Measurements from ENCODE around the gene ATP6V0A4. TPM values are rescaled to one million over a fixed set of nuclear protein-coding genes. Genes with fewer than 3 reads are reported as not detected.

The ATP6V0A4 gene
- not detected for total RNA-seq
- not detected for total RNA-seq (2013)

DNA sequence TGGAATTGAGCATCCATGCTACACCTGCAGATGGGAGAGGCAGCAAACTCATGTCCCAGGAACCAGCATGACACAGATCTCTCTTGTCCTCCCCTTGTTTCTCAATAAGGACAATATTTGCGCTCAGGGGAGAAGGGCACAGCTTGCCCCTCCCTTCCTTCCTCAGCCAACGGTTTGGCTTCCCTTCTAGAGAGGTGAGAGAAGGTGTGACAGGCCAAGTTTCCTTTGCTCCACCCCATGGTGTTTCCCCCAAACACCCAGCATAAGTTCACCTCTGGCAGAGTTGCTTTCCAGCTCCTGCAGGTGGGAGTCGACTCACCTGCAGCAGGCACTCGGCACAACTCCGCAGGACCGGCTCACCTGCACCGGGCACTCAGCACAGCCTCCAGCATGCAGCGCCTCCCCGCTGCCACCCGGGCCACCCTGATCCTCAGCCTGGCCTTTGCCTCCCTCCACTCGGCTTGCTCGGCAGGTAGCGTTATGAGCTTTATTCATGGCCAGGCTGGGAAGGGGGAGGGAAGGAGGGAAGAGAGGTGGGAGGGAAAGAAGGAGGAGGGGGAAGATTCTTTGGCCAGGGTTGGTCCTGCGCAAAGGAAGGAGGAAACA, at the start of gene ATP6V0A4, which contains the start of gene TMEM213:
Gene ATP6V0A4, minus strand, starts transcription at position 482 of the 606 bp plus-strand sequence. CDS start 26,949 bp downstream, outside the sequence.
Gene TMEM213, plus strand, starts transcription at position 280 of the 606 bp plus-strand sequence. Its CDS starts 111 bp downstream, at position 391.
- Mint-ChIP-seq H3K36me3 (no peaks in the 10 kb centered on the region), H3K27me3 (ENCODE audit: low read depth in 2 of 2) (peaks cover 2 to 5% of the 10 kb centered on the region in 2 donors), H3K27ac (no peak within 1 kb of the TSS), H3K4me1 (peaks cover 5% of the 10 kb centered on the region in 2 donors), H3K4me3 (peak within 1 kb of the TSS; percentile 13), H3K9me3 (no peaks in the 10 kb centered on the region)
- peaks cover 14% of the 10 kb centered on the region for H3K4me1 ChIP-seq (ENCODE audit: control insufficient read depth, insufficient read depth, low read length)
- intact Hi-C loops (cut with micrococcal nuclease) = no loop called here
- no peak within 1 kb of the TSS for H3K4me3 ChIP-seq (ENCODE audit: low read length)
- ATAC-seq (peak in 2 of 3 donors; percentile 29 to 42), DNase-seq (peak in 1 of 2 donors; percentile 30)
- WGBS (ENCODE audit: insufficient coverage) = 67% methylated on average over 12 of the region's 14 CpGs
- TF ChIP-seq, protein P1, sequence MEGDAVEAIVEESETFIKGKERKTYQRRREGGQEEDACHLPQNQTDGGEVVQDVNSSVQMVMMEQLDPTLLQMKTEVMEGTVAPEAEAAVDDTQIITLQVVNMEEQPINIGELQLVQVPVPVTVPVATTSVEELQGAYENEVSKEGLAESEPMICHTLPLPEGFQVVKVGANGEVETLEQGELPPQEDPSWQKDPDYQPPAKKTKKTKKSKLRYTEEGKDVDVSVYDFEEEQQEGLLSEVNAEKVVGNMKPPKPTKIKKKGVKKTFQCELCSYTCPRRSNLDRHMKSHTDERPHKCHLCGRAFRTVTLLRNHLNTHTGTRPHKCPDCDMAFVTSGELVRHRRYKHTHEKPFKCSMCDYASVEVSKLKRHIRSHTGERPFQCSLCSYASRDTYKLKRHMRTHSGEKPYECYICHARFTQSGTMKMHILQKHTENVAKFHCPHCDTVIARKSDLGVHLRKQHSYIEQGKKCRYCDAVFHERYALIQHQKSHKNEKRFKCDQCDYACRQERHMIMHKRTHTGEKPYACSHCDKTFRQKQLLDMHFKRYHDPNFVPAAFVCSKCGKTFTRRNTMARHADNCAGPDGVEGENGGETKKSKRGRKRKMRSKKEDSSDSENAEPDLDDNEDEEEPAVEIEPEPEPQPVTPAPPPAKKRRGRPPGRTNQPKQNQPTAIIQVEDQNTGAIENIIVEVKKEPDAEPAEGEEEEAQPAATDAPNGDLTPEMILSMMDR (IDR thresholded peaks at IDR 0.05) = no peak
- H3K27me3 ChIP-seq (ENCODE audit: control insufficient read depth, insufficient read depth, low read length) = no peaks in the 10 kb centered on the region
- no peaks in the 10 kb centered on the region for H3K9me3 ChIP-seq (ENCODE audit: control insufficient read depth, insufficient read depth, low read length)
- no peak within 1 kb of the TSS for H3K27ac ChIP-seq (ENCODE audit: low read length)
- H3K36me3 ChIP-seq (ENCODE audit: control insufficient read depth, insufficient read depth, low read length) = no peaks in the 10 kb centered on the region

DNA sequence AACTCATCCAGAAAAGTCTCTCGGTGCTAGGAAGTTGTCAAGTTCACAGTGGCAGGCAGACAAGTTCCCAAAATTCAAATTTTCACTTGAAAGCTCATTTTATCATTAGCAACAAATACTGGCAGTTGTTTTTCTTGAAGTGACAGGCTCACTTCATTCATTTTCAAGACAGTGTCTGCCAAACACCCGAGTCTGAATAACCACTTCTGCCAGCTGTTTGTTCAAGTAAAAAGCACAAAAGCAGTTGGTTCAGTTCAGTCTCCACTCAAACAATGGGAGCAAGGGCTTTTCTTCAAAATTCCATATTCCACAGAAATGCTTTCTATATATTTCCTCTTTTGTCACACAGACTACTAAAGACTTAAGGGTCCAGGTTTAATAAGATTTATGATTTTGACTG, 47.7 kb upstream of the ATP6V0A4 start:
- ATAC-seq = no peak

DNA sequence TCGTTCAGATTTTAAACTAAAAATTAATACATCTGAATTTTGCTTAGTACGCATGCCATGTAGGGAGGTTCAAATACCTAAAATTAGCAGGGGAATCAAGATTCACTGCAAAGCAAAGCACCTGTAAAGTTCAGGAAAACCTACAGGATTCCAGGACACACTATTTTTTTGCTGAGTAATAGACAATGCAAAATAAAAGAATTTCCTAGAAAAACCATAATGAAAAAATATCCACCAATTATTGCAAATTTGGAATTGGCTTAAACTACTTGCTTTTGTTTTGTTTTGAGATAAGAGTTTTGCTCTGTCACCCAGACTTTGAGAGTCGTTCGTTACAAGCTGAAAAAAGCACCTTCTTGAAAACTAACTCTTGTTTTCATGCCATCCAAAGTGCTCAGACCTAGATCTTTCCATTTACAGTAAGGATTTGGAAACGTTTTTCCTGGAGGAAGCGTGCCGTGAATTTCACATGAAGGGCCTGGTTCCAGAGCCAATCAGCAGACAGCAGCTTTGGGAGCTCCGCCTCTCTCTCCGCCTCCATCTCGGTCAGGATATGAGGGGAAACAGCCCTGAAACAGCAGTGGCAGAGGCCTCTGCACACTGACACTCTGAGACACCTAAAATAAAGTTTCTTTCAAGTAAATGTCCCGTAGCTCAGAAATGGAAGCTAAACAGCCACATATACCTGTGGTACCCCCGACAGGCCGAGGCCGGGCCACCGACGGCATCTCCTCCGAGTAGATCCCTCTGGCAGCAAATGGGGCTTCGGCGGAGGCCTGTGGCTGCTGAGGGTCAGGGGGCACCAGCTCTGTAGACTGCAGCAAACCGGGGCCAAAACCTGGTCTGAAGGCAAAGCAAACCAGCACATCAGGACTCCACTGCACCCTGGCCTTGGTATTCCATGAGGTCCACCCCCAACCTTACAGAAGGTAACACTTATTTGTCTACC, 45.9 kb upstream of the ATP6V0A4 start:
- intact Hi-C loops (cut with micrococcal nuclease) = no loop called here
- Histone ChIP-seq H3K9me3 (ENCODE audit: control insufficient read depth, insufficient read depth, low read length) (no peaks in the 10 kb centered on the region), H3K27ac (ENCODE audit: low read length) (no peak overlapping the region), H3K4me1 (ENCODE audit: control insufficient read depth, insufficient read depth, low read length) (no peaks in the 10 kb centered on the region), H3K4me3 (ENCODE audit: low read length) (no peak overlapping the region), H3K36me3 (ENCODE audit: control insufficient read depth, insufficient read depth, low read length) (no peaks in the 10 kb centered on the region), H3K27me3 (ENCODE audit: control insufficient read depth, insufficient read depth, low read length) (no peaks in the 10 kb centered on the region)
- WGBS (ENCODE audit: insufficient coverage) = 90% methylated on average over 18 of the region's 20 CpGs
- Mint-ChIP-seq H3K4me1 (no peaks in the 10 kb centered on the region), H3K9me3 (no peaks in the 10 kb centered on the region), H3K4me3 (no peak overlapping the region), H3K36me3 (no peaks in the 10 kb centered on the region), H3K27ac (no peak overlapping the region), H3K27me3 (ENCODE audit: low read depth in 2 of 2) (peaks cover 11 to 17% of the 10 kb centered on the region in 2 donors)
- peak in 1 of 3 donors; percentile 21 for ATAC-seq
- no peak for DNase-seq
- TF ChIP-seq, protein P1 (IDR thresholded peaks at IDR 0.05) = no peak

More for the DNA sequence above, 47.7 kb upstream of the ATP6V0A4 start:
- Mint-ChIP-seq H3K36me3 (no peaks in the 10 kb centered on the region), H3K27ac (no peak overlapping the region), H3K4me1 (no peaks in the 10 kb centered on the region), H3K27me3 (ENCODE audit: low read depth in 2 of 2) (peaks cover 11 to 17% of the 10 kb centered on the region in 2 donors), H3K4me3 (no peak overlapping the region), H3K9me3 (peaks cover 0 to 3% of the 10 kb centered on the region in 2 donors)
- Histone ChIP-seq H3K4me3 (ENCODE audit: low read length) (no peak overlapping the region), H3K36me3 (ENCODE audit: control insufficient read depth, insufficient read depth, low read length) (no peaks in the 10 kb centered on the region), H3K27me3 (ENCODE audit: control insufficient read depth, insufficient read depth, low read length) (no peaks in the 10 kb centered on the region), H3K4me1 (ENCODE audit: control insufficient read depth, insufficient read depth, low read length) (no peaks in the 10 kb centered on the region), H3K9me3 (ENCODE audit: control insufficient read depth, insufficient read depth, low read length) (no peaks in the 10 kb centered on the region), H3K27ac (ENCODE audit: low read length) (no peak overlapping the region)
- intact Hi-C loops (cut with micrococcal nuclease) = no loop called here
- TF ChIP-seq, protein P1 (IDR thresholded peaks at IDR 0.05) = no peak
- no peak for DNase-seq
- 33% methylated on average over 2 of the region's 2 CpGs for WGBS (ENCODE audit: insufficient coverage)
